SK-N-SH (cell line): ENCODE measurements around the gene MRPL2. TPM values are rescaled to one million over a fixed set of nuclear protein-coding genes. Genes with fewer than 3 reads are reported as not detected.

ENCODE experiments used
- CTCF ChIA-PET: fragments of 300-600, 350-600 bp; formaldehyde crosslinking; extraction: SDS; loops from one replicate; lab custom pipeline; 2021; lab: Yijun Ruan, JAX
- POLR2A ChIA-PET: fragments of 350-600 bp; sonication (Branson Sonifier 250); formaldehyde crosslinking; extraction: SDS; loops from one replicate; lab custom pipeline; 2020; ENCODE audit warnings: antibody characterized with exemption, inconsistent platforms; lab: Yijun Ruan, JAX
- DNase-seq: peaks from one replicate; pipeline ENCODE4 v3.0.0; 2012
- H2AFZ ChIP-seq: fragments of 200-600 bp; sonication (generic); 2 replicates; pipeline ENCODE4 v1.8.1; 2016; ENCODE audit warnings: antibody characterized with exemption, mild to moderate bottlenecking, low read depth
- H3F3A ChIP-seq: fragments of 200-600 bp; sonication (generic); replicated peaks from 2 replicates; pipeline ENCODE3; 2016; ENCODE audit warnings: antibody characterized with exemption, mild to moderate bottlenecking; ENCODE audit not compliant: insufficient read depth
- H3K27ac ChIP-seq, 2 experiments: fragments of 200-500 bp in 1 of 2; fragments of 200-600 bp in 1 of 2; sonication (Bioruptor generic) in 1 of 2; sonication (generic), shearing (Covaris generic) in 1 of 2; 2 replicates each; pipeline versions ENCODE4 v1.5.1 to v1.6.1; 2014 to 2016; ENCODE audit warnings: low read depth in 2 of 2, inconsistent platforms in 1 of 2, low read length in 1 of 2, mild to moderate bottlenecking in 1 of 2, mixed read lengths in 1 of 2
- H3K27me3 ChIP-seq: fragments of 200-600 bp; sonication (generic), shearing (Covaris generic); 2 replicates; pipeline ENCODE4 v1.6.1; 2016; ENCODE audit warnings: mixed run types; ENCODE audit not compliant: insufficient read depth
- H3K36me3 ChIP-seq, 2 experiments: fragments of 200-500 bp in 1 of 2; fragments of 200-600 bp in 1 of 2; sonication (Bioruptor generic) in 1 of 2; sonication (generic) in 1 of 2; replicated peaks in 1 of 2; 2 replicates each; pipeline versions ENCODE3 to v1.5.1; 2014 to 2016; ENCODE audit warnings: low read length in 1 of 2, mild to moderate bottlenecking in 1 of 2; ENCODE audit not compliant: insufficient read depth in 2 of 2, control insufficient read depth in 1 of 2
- H3K4me1 ChIP-seq, 2 experiments: fragments of 200-500 bp in 1 of 2; fragments of 200-600 bp in 1 of 2; sonication (Bioruptor generic) in 1 of 2; sonication (generic), shearing (Covaris generic) in 1 of 2; 2 replicates each; pipeline versions ENCODE4 v1.5.1 to v1.6.1; 2014 to 2016; ENCODE audit warnings: low read depth in 1 of 2, low read length in 1 of 2, mixed run types in 1 of 2; ENCODE audit not compliant: insufficient read depth in 2 of 2, control insufficient read depth in 1 of 2
- H3K4me2 ChIP-seq: fragments of 200-600 bp; sonication (generic), shearing (Covaris generic); 2 replicates; pipeline ENCODE4 v1.6.1; 2017; ENCODE audit warnings: mixed run types
- H3K4me3 ChIP-seq, 2 experiments: fragments of 200-500 bp in 1 of 2; fragments of 200-600 bp in 1 of 2; sonication (Bioruptor generic) in 1 of 2; sonication (generic), shearing (Covaris generic) in 1 of 2; 2 replicates each; pipeline versions ENCODE4 v1.5.1 to v1.8.1; 2014 to 2016; ENCODE audit warnings: low read depth in 2 of 2, inconsistent platforms in 1 of 2, low read length in 1 of 2, mild to moderate bottlenecking in 1 of 2, mixed read lengths in 1 of 2, moderate library complexity in 1 of 2
- H3K79me2 ChIP-seq: fragments of 200-600 bp; sonication (generic); 2 replicates; pipeline ENCODE4 v1.8.1; 2017; ENCODE audit warnings: mild to moderate bottlenecking; ENCODE audit not compliant: insufficient read depth
- H3K9ac ChIP-seq: fragments of 200-600 bp; sonication (generic); 2 replicates; pipeline ENCODE4 v1.6.1; 2017; ENCODE audit warnings: mixed run types
- H3K9me2 ChIP-seq: fragments of 200-600 bp; sonication (generic); 2 replicates; pipeline ENCODE4 v1.6.1; 2017; ENCODE audit warnings: mixed run types
- H3K9me3 ChIP-seq: fragments of 200-600 bp; sonication (generic); 2 replicates; pipeline ENCODE4 v1.6.1; 2017; ENCODE audit warnings: mixed run types, mild to moderate bottlenecking, moderate library complexity
- H4K20me1 ChIP-seq: fragments of 200-600 bp; sonication (generic); 2 replicates; pipeline ENCODE4 v1.6.1; 2017; ENCODE audit warnings: mild to moderate bottlenecking, mixed run types; ENCODE audit not compliant: insufficient read depth
- FOSL2 ChIP-seq: IDR thresholded peaks from 2 replicates; pipeline ENCODE4 v1.4.0; 2012; ENCODE audit warnings: low read depth, mild to moderate bottlenecking, moderate library complexity, borderline replicate concordance
- GATA2 ChIP-seq: sonication (generic); formaldehyde crosslinking; IDR thresholded peaks from 2 replicates; pipeline ENCODE4 v1.5.0; 2020; ENCODE audit warnings: mild to moderate bottlenecking, missing genetic modification reagents
- NFIC ChIP-seq: IDR thresholded peaks from 2 replicates; pipeline ENCODE4 v1.4.0; 2012; ENCODE audit warnings: borderline replicate concordance
- RAD21 ChIP-seq: IDR thresholded peaks from 2 replicates; pipeline ENCODE4 v1.6.1; 2012; ENCODE audit warnings: mild to moderate bottlenecking, low read length
- RFX5 ChIP-seq: IDR thresholded peaks from 2 replicates; pipeline ENCODE4 v1.6.1; 2012; ENCODE audit warnings: mild to moderate bottlenecking, improper control_type of control experiment, low read length
- RXRA ChIP-seq: IDR thresholded peaks from 2 replicates; pipeline ENCODE4 v1.4.0; 2012; ENCODE audit warnings: low read depth, mild to moderate bottlenecking, borderline replicate concordance
- SIN3A ChIP-seq: IDR thresholded peaks from 2 replicates; pipeline ENCODE4 v1.6.1; 2012; ENCODE audit warnings: low read depth, mild to moderate bottlenecking, low read length, moderate library complexity, borderline replicate concordance
- TAF1 ChIP-seq: IDR thresholded peaks from 2 replicates; pipeline ENCODE4 v1.6.1; 2012; ENCODE audit warnings: low read depth, mild to moderate bottlenecking, low read length, moderate library complexity, borderline replicate concordance
- YY1 ChIP-seq: IDR thresholded peaks from 2 replicates; pipeline ENCODE4 v1.4.0; 2012; ENCODE audit warnings: low read depth, mild to moderate bottlenecking
- WGBS: methylation state at CpG from one replicate; pipeline ENCODE4 v1.1.6; 2017; ENCODE audit warnings: low lambda C conversion rate; 5-methylcytosine and 5-hydroxymethylcytosine counted together
- polyA plus RNA-seq, 3 experiments: library from polyadenylated mRNA; depleted of rRNA; stranded (reverse); fragments of >200 nt; gene quantifications; 2 replicates each; pipeline ENCODE4 v1.2.3, GENCODE V29; 2012
- TF ChIP-seq, protein P1 (sequence below): fragments of 150-350 bp; IDR thresholded peaks from 2 replicates; pipeline ENCODE4 v1.6.1; 2017; ENCODE audit warnings: antibody characterized with exemption, low read length, low read depth, borderline replicate concordance
- TF ChIP-seq, protein P2 (sequence below): IDR thresholded peaks from 2 replicates; pipeline ENCODE4; 2012

The MRPL2 gene
- polyA plus RNA-seq, 1 of the 3 experiments (the other 2 are of a cell fraction) = 64.7 TPM

DNA sequence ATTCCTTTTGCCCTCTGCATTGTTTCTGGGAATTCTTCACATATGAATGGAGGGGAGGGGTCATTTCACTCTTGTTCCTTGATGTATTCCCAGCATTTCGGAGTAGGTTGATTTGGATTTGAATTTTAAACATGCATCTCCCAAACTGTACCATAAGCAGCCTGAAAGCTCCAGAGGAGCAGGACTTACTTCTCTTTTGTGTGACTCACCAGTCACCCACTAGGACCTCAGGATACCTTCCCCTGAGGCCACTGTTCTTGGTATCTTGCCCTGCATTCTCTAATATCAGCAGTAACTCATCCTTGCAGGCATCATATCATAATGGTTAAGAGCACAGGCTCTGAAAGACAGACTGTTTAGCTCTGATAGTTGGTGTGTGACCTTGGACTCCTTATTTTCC is 703 bp downstream of the MRPL2 start (continued):
- TF ChIP-seq, protein P1, sequence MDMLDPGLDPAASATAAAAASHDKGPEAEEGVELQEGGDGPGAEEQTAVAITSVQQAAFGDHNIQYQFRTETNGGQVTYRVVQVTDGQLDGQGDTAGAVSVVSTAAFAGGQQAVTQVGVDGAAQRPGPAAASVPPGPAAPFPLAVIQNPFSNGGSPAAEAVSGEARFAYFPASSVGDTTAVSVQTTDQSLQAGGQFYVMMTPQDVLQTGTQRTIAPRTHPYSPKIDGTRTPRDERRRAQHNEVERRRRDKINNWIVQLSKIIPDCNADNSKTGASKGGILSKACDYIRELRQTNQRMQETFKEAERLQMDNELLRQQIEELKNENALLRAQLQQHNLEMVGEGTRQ = no peak
- TF ChIP-seq NFIC (no peak), YY1 (no peak), FOSL2 (no peak), SIN3A (no peak), GATA2 (no peak)

DNA sequence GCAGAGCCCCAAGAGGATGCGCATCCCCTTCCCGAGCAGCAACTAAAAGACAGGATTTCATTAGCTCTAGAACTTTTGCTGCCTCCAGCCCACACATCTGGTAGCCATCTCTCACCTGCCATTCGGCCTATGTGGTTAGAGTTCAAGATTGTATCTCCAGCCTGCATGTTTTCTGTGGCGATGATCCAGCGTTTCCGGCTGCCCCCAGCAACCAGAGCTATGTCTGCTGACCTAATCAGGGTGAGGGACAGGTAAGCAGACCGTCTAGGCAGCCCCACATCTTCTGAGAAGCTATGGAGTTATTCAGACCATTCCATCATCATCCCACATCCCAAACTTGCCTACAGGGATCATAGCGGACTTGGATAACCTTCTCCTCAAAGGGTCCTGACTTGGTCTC is 3.3 kb downstream of the MRPL2 start:
- Histone ChIP-seq H3K27ac (no peak overlapping the region; a peak in 1 of 4 replicates), H3K4me2 (no peak overlapping the region), H3K4me3 (no peak overlapping the region), H2AFZ (no peak overlapping the region), H3K9me2 (no peaks in the 10 kb centered on the region), H4K20me1 (no peaks in the 10 kb centered on the region), H3F3A (peaks cover 11% of the 10 kb centered on the region), H3K27me3 (no peaks in the 10 kb centered on the region), H3K9ac (no peak overlapping the region), H3K79me2 (peaks cover 65% of the 10 kb centered on the region), H3K9me3 (no peaks in the 10 kb centered on the region), H3K36me3 (peaks cover 7 to 20% of the 10 kb centered on the region in 2 experiments), H3K4me1 (peaks cover 11 to 36% of the 10 kb centered on the region in 2 experiments)
- POLR2A ChIA-PET = interaction anchor here (1.4 kb wide), 1 partner anchor 35 kb away, joined by 3 read pairs; no protein-coding TSS in a partner anchor
- WGBS = 70% methylated on average over 8 of the region's 8 CpGs
- TF ChIP-seq, protein P1 = no peak
- TF ChIP-seq RAD21 (no peak), TAF1 (no peak), RXRA (no peak), RFX5 (no peak)
- TF ChIP-seq, protein P2, sequence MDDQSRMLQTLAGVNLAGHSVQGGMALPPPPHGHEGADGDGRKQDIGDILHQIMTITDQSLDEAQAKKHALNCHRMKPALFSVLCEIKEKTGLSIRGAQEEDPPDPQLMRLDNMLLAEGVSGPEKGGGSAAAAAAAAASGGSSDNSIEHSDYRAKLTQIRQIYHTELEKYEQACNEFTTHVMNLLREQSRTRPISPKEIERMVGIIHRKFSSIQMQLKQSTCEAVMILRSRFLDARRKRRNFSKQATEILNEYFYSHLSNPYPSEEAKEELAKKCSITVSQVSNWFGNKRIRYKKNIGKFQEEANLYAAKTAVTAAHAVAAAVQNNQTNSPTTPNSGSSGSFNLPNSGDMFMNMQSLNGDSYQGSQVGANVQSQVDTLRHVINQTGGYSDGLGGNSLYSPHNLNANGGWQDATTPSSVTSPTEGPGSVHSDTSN = no peak
- CTCF ChIA-PET = interaction anchor here (0.6 to 1.5 kb wide), 2 partner anchors 13 to 92 kb away, joined by 4 to 6 read pairs; no protein-coding TSS in a partner anchor
- no peak for DNase-seq
